NB4 (cell line): Measurements from ENCODE around the gene PRG3.
"Not testable (repeated sequence)": the region's sequence is repeated elsewhere in the genome, so short reads cannot be mapped to it uniquely, and the experiment has no call there.

Source experiments
- DNase-seq: peaks from one replicate; pipeline ENCODE4 v3.0.0; 2010; ENCODE audit warnings: low read depth
- H3K4me3 ChIP-seq: one replicate; pipeline ENCODE4 v1.5.1; 2011; ENCODE audit warnings: mild to moderate bottlenecking, low read depth, low read length, moderate library complexity
- MYC ChIP-seq: IDR thresholded peaks from 2 replicates; pipeline ENCODE4 v1.6.1; 2011; ENCODE audit warnings: low read depth, low read length
- POLR2A ChIP-seq: IDR thresholded peaks from 2 replicates; pipeline ENCODE4 v1.6.1; 2011; ENCODE audit warnings: mild to moderate bottlenecking; ENCODE audit not compliant: insufficient read length; ENCODE audit errors: extremely low read depth
- TF ChIP-seq, protein P1 (sequence below): IDR thresholded peaks from 2 replicates; pipeline ENCODE4 v1.6.1; 2011; ENCODE audit warnings: low read depth, low read length
- TF ChIP-seq, protein P2 (sequence below): IDR thresholded peaks from one replicate; pipeline ENCODE4 v1.5.1; 2012; ENCODE audit warnings: low read depth, low read length

The PRG3 gene

DNA sequence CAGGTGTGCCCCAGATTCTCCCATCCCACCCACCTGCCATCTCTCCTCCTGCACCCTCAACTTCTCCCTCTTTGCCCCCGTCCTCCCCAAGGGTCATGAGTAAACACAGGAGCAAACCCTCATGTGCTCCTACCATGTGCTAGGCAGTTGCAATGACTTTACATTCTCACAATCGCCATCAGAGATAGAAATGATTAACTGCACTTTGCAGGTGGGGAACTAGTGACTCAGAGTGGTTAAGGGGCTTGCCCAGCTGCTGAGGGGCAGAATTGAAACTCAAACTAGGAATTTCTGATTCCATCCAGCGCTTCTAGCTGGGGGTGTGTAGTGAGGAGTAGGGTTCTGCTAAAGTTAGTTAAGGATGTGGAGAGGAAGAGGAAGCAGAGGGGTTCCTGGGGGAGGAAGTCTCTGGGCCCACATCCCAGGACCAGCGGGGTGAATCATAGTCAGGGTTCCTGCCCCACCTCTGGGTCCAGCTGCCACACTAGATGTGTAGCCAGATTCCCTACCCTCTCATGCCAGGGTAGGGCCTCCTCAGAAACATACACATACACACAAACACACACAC lies 25.5 kb upstream of the PRG3 start:
- DNase-seq: peak; percentile 79
- TF ChIP-seq, protein P1, sequence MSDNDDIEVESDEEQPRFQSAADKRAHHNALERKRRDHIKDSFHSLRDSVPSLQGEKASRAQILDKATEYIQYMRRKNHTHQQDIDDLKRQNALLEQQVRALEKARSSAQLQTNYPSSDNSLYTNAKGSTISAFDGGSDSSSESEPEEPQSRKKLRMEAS: peak; percentile 61
- TF ChIP-seq, protein P2, sequence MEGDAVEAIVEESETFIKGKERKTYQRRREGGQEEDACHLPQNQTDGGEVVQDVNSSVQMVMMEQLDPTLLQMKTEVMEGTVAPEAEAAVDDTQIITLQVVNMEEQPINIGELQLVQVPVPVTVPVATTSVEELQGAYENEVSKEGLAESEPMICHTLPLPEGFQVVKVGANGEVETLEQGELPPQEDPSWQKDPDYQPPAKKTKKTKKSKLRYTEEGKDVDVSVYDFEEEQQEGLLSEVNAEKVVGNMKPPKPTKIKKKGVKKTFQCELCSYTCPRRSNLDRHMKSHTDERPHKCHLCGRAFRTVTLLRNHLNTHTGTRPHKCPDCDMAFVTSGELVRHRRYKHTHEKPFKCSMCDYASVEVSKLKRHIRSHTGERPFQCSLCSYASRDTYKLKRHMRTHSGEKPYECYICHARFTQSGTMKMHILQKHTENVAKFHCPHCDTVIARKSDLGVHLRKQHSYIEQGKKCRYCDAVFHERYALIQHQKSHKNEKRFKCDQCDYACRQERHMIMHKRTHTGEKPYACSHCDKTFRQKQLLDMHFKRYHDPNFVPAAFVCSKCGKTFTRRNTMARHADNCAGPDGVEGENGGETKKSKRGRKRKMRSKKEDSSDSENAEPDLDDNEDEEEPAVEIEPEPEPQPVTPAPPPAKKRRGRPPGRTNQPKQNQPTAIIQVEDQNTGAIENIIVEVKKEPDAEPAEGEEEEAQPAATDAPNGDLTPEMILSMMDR: no peak
- peak; percentile 39 for TF ChIP-seq MYC
- no peak overlapping the region for H3K4me3 ChIP-seq

DNA sequence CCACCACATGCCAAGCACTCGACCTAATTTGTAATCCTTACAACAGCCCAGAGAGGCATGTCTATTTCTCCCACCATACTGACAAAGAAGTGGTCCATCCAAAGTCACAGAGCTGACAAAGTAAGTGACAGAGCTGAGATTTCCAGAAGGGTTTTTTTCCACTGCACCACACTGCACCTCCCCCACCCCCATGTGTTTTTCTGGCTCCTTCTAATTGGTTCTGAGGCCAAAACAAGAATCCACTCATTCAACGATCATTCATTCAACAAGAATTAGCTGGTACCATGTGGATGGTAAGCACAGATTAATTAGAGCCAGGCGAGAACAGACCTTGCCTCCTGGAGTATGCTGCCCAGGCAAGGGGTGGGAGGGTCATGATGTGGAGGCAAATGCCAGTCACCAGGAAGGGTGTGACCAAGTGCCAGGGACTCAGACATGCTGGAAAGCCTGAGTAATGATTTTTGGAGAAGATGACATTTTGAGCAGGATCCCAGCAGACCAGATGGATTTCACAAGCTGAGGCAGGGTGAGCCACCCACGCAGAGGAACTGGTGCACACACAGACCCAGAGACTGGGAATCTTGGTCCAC lies 24.4 kb upstream of the PRG3 start:
- DNase-seq: no peak
- H3K4me3 ChIP-seq: no peak overlapping the region

DNA sequence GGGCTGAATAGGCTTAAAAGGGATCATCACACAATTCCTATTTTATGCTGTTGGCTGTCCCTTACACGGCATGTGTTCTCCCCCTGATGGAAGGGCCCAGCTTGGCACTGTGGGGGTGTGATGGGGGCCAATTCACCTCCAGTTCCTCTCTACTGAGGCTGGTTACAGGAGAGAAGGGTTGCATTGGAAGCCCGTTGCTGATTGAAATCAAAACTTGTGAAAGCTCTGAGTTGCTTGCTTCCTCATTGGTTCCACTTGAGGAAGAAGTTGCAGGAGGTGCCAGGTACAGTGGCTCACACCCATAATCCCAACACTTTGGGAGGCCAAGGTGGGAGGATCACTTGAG lies 22.8 kb upstream of the PRG3 start:
- DNase-seq: no peak
- no peak for TF ChIP-seq POLR2A
- no peak for TF ChIP-seq MYC
- TF ChIP-seq, protein P2: no peak
- TF ChIP-seq, protein P1: no peak
- H3K4me3 ChIP-seq: no peak overlapping the region

More for the DNA sequence above, 24.4 kb upstream of the PRG3 start:
- TF ChIP-seq POLR2A: no peak
- TF ChIP-seq MYC: no peak
- TF ChIP-seq, protein P2: no peak
- TF ChIP-seq, protein P1: no peak

DNA sequence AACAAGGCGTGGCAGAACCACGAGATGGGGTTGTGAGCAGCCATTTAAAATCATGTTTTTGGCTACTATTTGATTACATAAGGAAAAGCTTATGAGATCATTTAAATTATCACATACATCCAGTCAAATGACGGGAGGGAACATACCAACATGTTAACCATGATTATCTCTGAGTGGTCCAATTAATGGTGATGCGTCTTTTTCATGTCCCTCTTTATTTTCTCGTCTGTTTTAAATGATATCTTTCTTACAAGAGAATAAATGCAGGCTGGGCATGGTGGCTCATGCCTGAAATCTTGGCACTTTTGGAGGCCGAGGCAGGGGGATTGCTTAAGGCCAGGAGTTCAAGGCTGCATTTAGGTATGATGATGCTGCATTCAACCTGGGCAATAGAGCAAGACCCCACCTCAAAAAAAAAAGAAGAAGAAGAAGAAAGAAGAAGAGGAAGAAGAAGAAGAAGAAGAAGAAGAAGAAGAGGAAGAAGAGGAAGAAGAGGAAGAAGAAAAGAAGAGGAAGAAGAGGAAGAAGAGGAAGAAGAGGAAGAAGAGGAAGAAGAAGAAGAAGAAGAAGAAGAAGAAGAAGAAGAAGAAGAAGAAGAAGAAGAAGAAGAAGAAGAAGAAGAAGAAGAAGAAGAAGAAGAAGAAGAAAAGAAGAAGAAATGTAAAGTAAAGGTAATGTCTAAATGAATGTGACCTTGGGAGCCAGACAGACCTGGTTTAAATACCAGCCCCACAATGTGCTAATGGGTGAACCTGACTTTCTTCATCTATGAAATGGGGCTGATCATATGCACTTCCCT lies 22.3 kb upstream of the PRG3 start:
- H3K4me3 ChIP-seq, DNase-seq: not testable (repeated sequence)

DNA sequence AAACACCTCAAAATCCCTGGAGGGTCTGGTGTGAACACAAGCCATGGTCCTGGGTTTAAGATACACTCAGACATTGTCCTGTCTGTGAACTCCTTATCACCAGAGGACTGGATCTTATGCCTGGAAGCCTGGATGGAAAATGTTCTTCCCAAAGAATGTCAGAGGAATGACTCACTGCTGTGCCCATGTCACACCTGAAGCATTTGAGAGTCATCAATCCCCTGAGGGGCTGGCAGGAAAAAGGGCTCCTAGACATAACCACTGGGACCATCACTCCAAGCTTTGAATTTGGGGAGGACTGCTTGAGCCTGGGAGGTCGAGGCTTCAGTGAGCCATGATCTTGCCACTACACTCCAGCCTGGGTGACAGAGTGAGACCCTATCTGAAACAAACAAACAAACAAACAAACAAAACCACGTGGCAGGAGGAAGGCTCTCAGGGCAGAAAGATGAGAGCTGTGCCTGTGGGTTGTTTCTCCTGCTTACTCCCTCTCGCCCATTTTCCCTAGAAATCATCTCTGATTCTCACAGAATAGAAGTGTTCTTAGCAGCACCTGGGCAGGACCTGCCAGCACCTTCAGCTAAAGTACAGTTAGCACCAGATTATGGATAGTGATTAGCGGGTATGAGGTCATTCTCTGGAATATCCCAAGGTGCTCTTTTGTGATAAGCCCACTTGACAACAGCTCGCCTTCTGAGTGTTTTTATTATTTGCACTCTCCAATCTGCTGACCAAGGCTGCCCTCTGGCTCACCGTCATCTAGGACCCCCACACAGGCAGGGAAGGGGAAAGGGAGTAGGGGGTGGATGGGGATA lies 21.4 kb upstream of the PRG3 start:
- TF ChIP-seq POLR2A (no peak), MYC (no peak)
- TF ChIP-seq, protein P1: no peak
- TF ChIP-seq, protein P2: no peak
- no peak for DNase-seq
- no peak overlapping the region for H3K4me3 ChIP-seq
